Measurements from ENCODE around the gene SMAD1.

- TF ChIP-seq CTCF (IDR thresholded peaks at IDR 0.05; ENCODE audit: low read depth, low read length) (no peak), EZH2phosphoT487 (IDR thresholded peaks at IDR 0.05; ENCODE audit: low read depth) (no peak)
These were observed 24.3 kb downstream of the SMAD1 start for GRCh38 chr4:145505995-145506394.
